Breast epithelium (tissue), 3 donors: ENCODE data around the gene ANKMY1.

Experiments used
- CTCF ChIP-seq, 3 donors: fragments of 450-650 bp; IDR thresholded peaks; one replicate each; pipeline ENCODE4 v1.5.1; 2016 to 2017; ENCODE audit warnings: antibody characterized with exemption in 3 of 3, mild to moderate bottlenecking in 3 of 3, moderate library complexity in 3 of 3
- POLR2A ChIP-seq: fragments of 450-650 bp; IDR thresholded peaks from one replicate; pipeline ENCODE4 v1.6.1; 2016; ENCODE audit warnings: antibody characterized with exemption, mild to moderate bottlenecking, moderate library complexity

GRCh38 chr2:240584486-240585031 lies 26.8 kb upstream of the ANKMY1 start:
- TF ChIP-seq CTCF (IDR thresholded peaks at IDR 0.05): no peak
- no peak for TF ChIP-seq POLR2A
